ENCODE results near the gene ZNF784.

ZNF784 gene

DNA sequence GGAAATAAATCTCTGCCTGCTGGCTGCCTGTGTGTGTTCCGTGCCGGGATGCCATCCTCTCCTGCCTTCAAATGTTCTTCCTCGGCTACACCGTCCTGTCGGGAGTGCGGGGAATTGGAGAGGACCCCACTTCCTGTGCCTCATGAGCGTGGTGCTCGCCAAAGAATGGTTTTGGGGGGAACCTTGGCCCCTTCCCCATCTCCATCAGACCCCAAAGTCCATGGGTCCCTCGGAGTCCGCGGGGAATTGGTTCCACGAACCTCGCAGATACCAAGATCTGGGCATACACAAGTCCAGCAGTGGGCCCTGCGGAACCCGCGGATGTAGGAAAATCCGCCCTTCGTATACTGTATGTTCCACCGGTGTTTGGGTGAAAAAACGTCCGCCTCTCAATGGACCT is 21.3 kb downstream of the ZNF784 start (continued):
- TF ChIP-seq ZBTB44 (tag by site-specific recombination; IDR thresholded peaks at IDR 0.05) = no peak
- TF ChIP-seq, protein P1, sequence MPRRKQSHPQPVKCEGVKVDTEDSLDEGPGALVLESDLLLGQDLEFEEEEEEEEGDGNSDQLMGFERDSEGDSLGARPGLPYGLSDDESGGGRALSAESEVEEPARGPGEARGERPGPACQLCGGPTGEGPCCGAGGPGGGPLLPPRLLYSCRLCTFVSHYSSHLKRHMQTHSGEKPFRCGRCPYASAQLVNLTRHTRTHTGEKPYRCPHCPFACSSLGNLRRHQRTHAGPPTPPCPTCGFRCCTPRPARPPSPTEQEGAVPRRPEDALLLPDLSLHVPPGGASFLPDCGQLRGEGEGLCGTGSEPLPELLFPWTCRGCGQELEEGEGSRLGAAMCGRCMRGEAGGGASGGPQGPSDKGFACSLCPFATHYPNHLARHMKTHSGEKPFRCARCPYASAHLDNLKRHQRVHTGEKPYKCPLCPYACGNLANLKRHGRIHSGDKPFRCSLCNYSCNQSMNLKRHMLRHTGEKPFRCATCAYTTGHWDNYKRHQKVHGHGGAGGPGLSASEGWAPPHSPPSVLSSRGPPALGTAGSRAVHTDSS (tag by site-specific recombination; IDR thresholded peaks at IDR 0.05) = no peak
- no peak for TF ChIP-seq ZNF416 (tag by site-specific recombination; IDR thresholded peaks at IDR 0.05)
- TF ChIP-seq ZNF239 (tag by site-specific recombination; IDR thresholded peaks at IDR 0.05) = no peak
- TF ChIP-seq TCF7L2 (IDR thresholded peaks at IDR 0.05; ENCODE audit: borderline replicate concordance, low read depth, low read length) = no peak
- no peak for TF ChIP-seq ZNF777 (tag by site-specific recombination; IDR thresholded peaks at IDR 0.05; ENCODE audit: borderline replicate concordance)
- TF ChIP-seq ZNF16 (tag by site-specific recombination; IDR thresholded peaks at IDR 0.05; ENCODE audit: low read depth) = no peak
- TF ChIP-seq PRDM4 (tag by site-specific recombination; IDR thresholded peaks at IDR 0.05) = no peak
- no peak for TF ChIP-seq ZNF571 (tag by site-specific recombination; IDR thresholded peaks at IDR 0.05)

DNA sequence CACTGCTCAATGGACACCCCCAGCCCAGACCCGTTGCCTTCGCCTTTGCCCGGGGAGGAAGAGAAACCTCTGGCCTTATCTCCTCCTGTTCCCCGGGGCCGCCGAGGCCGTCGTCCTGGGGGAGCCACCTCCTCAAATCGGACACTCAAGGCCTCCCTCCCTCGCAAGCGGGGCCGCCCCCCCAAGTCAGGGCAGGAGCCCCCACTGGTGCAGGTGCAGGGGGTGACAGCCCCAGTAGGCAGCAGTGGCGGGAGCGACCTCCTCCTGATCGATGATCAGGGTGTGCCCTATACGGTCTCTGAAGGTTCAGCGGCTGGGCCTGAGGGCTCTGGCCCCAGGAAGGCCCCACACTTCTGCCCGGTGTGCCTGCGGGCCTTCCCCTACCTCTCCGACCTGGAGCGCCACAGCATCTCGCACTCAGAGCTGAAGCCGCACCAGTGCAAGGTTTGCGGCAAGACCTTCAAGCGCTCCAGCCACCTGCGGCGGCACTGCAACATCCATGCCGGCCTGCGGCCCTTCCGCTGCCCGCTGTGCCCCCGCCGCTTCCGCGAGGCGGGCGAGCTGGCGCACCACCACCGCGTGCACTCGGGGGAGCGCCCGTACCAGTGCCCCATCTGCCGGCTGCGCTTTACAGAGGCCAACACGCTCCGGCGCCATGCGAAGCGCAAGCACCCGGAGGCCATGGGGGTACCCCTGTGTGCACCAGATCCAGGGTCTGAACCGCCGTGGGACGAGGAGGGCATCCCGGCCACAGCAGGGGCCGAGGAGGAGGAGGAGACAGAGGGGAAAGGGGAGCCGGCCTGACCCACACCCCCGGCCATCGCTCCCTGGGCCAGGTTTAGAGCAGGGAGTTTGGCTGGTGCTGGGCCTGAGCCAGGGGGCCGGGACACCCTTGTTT is 22.0 kb downstream of the ZNF784 start:
- no peak overlapping the region for H3K27ac ChIP-seq (ENCODE audit: extremely low read depth, low read depth, low read length)
- no peaks in the 10 kb centered on the region for H3K9me3 ChIP-seq (ENCODE audit: control insufficient read depth, insufficient read depth, low read depth, low read length)
- H3K4me3 ChIP-seq (ENCODE audit: low read depth, low read length) = no peak overlapping the region
- CTCF ChIA-PET = interaction anchor here (2.9 kb wide), 1 partner anchor 135 kb away, joined by 8 read pairs; no protein-coding TSS in a partner anchor
- peaks cover 6 to 9% of the 10 kb centered on the region in 2 experiments; a peak in 2 of 3 replicates for H3K36me3 ChIP-seq (ENCODE audit: control insufficient read depth in 2 of 2, insufficient read depth in 1 of 2, low read length in 2 of 2)
- TF ChIP-seq ZNF791 (tag by site-specific recombination; IDR thresholded peaks at IDR 0.05) (no peak), ZNF280D (tag by site-specific recombination; IDR thresholded peaks at IDR 0.05) (no peak), ZBTB7A (tag by site-specific recombination; IDR thresholded peaks at IDR 0.05; ENCODE audit: low read depth) (no peak), ZNF221 (tag by site-specific recombination; IDR thresholded peaks at IDR 0.05; ENCODE audit: borderline replicate concordance) (no peak), ZNF473 (tag by site-specific recombination; IDR thresholded peaks at IDR 0.05) (no peak), ZNF324 (tag by site-specific recombination; IDR thresholded peaks at IDR 0.05) (no peak), EGR2 (tag by site-specific recombination; IDR thresholded peaks at IDR 0.05; ENCODE audit: low read depth) (no peak), ZNF624 (tag by site-specific recombination; IDR thresholded peaks at IDR 0.05) (no peak), ZIC2 (tag by site-specific recombination; IDR thresholded peaks at IDR 0.05) (no peak), ZNF776 (tag by site-specific recombination; IDR thresholded peaks at IDR 0.05; ENCODE audit: borderline replicate concordance) (no peak), WT1 (tag by site-specific recombination; IDR thresholded peaks at IDR 0.05) (no peak), ZNF2 (tag by site-specific recombination; IDR thresholded peaks at IDR 0.05) (no peak), ZNF114 (tag by site-specific recombination; IDR thresholded peaks at IDR 0.05) (no peak), RBAK (tag by site-specific recombination; IDR thresholded peaks at IDR 0.05) (no peak), ZNF416 (tag by site-specific recombination; IDR thresholded peaks at IDR 0.05) (no peak), ZNF211 (tag by site-specific recombination; IDR thresholded peaks at IDR 0.05; ENCODE audit: low read depth) (no peak)
- TF ChIP-seq, protein P2, sequence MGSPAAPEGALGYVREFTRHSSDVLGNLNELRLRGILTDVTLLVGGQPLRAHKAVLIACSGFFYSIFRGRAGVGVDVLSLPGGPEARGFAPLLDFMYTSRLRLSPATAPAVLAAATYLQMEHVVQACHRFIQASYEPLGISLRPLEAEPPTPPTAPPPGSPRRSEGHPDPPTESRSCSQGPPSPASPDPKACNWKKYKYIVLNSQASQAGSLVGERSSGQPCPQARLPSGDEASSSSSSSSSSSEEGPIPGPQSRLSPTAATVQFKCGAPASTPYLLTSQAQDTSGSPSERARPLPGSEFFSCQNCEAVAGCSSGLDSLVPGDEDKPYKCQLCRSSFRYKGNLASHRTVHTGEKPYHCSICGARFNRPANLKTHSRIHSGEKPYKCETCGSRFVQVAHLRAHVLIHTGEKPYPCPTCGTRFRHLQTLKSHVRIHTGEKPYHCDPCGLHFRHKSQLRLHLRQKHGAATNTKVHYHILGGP (tag by site-specific recombination; IDR thresholded peaks at IDR 0.05) = no peak
- POLR2A ChIA-PET = interaction anchor here (0.5 to 3.8 kb wide), 4 partner anchors 16 to 209 kb away, joined by 3 to 34 read pairs (median 4); partner anchors contain the start of genes U2AF2 and ZNF784
- peaks cover 8% of the 10 kb centered on the region; the same call in 1 of the 2 replicates for H3K4me1 ChIP-seq (ENCODE audit: control insufficient read depth, insufficient read depth, low read length)
